Measurements from ENCODE around the gene SLCO2A1.

SLCO2A1 gene

DNA sequence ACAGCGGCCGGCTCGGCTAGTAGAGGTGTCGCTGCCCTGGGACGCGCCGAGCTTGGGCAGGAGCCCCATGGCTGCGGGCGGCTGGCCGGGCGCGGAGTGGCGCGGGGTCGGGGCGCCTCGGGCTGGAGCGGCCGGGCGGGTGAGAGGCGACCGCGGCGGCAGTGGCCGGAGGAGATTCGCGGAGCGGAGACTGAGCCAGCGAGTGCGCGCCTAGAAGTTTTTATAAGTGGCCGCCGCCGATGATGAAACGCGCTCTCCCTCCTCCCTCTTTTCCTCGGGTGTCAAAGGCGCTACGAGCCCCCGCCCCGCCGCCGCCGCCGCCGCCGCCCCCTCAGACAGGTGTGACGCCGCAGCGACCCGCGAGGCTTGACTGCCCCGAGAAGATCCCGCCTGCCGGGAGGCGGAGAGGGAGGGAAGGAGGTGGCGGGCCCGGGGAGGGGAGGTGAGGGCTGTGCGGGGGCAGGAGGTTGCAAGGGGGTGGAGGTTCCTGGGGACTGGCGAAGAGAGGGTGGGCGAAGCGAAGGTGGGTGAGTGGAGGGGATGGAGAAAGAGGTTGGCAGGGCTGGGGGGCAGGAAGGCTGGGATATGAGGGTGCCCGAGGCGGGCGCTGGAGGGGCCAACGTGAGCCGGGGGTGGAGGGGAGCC lies at the start of gene SLCO2A1:
Gene SLCO2A1 (minus strand): TSS at position 192 of the 645 bp plus-strand sequence. CDS start 123 bp downstream, at position 69.
- no peak for TF ChIP-seq ZFX (IDR thresholded peaks at IDR 0.05; ENCODE audit: borderline replicate concordance)
- TF ChIP-seq, protein P1, sequence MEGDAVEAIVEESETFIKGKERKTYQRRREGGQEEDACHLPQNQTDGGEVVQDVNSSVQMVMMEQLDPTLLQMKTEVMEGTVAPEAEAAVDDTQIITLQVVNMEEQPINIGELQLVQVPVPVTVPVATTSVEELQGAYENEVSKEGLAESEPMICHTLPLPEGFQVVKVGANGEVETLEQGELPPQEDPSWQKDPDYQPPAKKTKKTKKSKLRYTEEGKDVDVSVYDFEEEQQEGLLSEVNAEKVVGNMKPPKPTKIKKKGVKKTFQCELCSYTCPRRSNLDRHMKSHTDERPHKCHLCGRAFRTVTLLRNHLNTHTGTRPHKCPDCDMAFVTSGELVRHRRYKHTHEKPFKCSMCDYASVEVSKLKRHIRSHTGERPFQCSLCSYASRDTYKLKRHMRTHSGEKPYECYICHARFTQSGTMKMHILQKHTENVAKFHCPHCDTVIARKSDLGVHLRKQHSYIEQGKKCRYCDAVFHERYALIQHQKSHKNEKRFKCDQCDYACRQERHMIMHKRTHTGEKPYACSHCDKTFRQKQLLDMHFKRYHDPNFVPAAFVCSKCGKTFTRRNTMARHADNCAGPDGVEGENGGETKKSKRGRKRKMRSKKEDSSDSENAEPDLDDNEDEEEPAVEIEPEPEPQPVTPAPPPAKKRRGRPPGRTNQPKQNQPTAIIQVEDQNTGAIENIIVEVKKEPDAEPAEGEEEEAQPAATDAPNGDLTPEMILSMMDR (IDR thresholded peaks at IDR 0.05) = no peak
- H3K27ac ChIP-seq = no peak within 1 kb of the TSS

DNA sequence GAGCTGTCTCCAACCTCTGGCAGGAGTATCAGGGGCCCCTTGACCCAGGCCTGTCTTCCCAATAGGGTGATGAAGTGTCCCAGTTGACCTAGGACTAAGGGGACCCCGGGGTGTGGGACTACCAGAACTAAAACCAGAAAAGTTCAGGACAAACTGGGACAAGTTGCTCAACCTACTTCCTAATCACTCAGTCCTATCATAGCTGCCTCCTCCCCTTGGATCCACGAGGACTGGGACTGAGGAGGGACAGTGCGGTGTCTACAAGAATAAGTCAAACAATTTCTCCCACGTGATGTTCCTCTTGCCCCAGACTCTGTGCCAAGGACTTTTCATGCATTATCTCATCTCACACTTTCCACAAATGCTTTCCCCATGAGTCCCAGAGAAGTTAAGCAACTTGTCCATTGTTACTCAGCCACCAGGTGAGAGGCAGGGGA lies 49.4 kb upstream of the SLCO2A1 start:
- TF ChIP-seq ZFX (IDR thresholded peaks at IDR 0.05; ENCODE audit: borderline replicate concordance) = no peak
- no peak overlapping the region for H3K27ac ChIP-seq

DNA sequence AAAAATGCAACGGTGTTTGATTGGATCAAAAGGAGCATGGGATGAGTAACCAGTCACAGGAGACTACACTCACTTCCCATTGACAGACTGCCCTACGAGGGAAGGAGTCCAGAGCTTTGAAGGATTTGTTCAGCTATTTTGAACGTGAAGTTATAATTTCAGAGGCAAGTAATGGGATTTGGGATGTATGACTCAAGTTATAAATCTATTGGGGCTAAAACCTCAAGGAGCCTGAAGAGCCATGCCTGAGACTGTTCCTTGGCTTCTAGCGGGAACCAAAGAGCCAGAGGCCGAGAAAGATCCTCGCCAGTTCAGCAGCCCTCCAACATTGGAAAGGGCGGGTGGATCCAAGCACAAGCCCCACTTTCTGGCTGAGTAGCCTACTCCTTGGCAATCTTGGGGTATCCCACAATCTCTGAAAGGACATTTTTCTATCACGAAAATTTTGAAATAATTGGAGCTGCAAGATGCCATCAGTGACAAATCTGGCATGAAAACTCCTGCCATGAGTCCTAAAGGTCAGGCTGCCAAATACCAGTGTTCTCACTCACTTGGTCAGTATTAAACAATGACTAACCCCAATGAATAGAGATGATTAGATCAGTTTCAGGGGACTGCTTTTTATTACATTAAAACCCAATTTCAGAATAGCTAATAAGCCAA lies 48.6 kb upstream of the SLCO2A1 start:
- H3K27ac ChIP-seq = no peak overlapping the region
- TF ChIP-seq, protein P1 (IDR thresholded peaks at IDR 0.05) = no peak
- no peak for TF ChIP-seq ZFX (IDR thresholded peaks at IDR 0.05; ENCODE audit: borderline replicate concordance)

DNA sequence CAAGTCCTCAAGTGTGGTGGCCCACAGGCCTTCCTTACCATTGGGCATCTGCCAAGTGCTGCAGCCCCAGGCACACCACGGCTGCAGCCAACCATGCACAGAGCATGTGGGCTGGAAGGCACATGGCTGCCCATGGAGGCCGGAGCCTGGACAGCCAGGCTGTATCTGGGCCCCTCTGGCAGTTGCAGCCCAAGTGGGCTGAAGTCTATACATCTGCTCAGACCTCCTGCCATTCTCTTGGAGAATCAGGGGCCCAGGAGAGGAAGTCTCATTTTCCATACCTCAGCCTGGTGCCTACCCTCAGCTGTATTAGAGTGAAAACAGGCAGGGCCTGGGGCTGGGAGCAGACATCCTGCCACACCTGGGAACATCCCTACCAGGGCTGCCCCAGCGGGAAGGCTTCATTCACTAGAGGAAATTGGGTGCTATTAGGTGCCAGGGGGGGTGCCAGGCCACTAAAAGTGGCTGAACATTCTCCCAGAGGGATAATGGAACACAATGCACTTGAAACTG lies 48.0 kb upstream of the SLCO2A1 start:
- H3K27ac ChIP-seq = no peak overlapping the region
- TF ChIP-seq ZFX (IDR thresholded peaks at IDR 0.05; ENCODE audit: borderline replicate concordance) = no peak

DNA sequence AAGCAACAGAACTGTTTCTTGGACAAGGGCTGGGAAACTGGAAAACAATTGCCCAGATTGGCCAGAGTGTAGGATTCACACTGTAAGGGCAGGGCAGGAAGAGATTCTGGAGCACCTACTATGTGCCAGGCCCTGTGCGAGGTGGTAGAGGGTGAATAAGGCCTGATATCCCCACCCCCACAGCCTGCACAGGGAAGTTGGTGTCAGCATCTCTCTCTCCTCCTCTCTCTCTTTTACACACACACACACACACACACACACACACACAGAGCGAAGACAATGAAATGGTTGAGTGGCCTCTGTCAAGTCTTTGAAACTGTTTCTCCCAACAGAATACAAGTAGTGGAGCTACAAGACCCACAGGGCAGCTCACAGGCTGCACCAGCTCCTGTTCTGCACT lies 47.1 kb upstream of the SLCO2A1 start:
- TF ChIP-seq ZFX (IDR thresholded peaks at IDR 0.05; ENCODE audit: borderline replicate concordance) = no peak
- TF ChIP-seq, protein P1 (IDR thresholded peaks at IDR 0.05) = no peak

DNA sequence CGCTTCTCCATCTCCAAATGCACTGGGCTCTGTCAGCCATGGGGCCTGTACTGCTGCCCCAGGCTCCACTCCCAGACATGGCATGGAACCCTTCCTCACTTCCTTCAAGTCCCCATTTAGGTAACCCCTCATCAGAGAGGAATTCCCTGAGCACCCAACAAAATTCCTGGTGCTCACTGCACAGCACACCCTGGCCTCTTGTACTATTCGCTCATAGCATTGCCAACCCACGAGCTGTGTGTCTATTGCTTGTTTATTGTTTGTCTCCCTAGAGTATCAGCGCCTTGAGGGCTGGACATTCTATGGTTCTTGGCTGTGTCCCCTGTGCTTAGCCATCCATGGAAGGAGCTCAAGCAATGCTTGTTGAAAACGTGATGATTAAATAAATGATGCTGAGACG lies 46.1 kb upstream of the SLCO2A1 start:
- TF ChIP-seq, protein P1 (IDR thresholded peaks at IDR 0.05) = no peak
- TF ChIP-seq ZFX (IDR thresholded peaks at IDR 0.05; ENCODE audit: borderline replicate concordance) = no peak
- H3K27ac ChIP-seq = no peak overlapping the region

More for the DNA sequence above, 47.1 kb upstream of the SLCO2A1 start:
- no peak overlapping the region for H3K27ac ChIP-seq

DNA sequence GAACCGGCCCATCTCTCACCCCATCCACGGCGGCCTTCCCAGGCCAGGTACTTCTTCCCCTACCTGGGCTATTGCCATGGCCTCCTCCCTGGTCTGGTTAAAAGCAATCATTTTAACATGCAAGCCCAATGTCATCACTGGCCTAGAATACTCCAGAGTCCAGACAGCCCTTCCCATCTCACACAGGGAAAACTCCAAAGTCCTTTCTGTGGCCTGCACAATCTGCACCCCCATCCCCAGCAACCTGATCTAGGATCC lies 45.8 kb upstream of the SLCO2A1 start:
- H3K27ac ChIP-seq = no peak overlapping the region

More for the DNA sequence above, 45.8 kb upstream of the SLCO2A1 start:
- TF ChIP-seq, protein P1 (IDR thresholded peaks at IDR 0.05) = no peak
- TF ChIP-seq ZFX (IDR thresholded peaks at IDR 0.05; ENCODE audit: borderline replicate concordance) = no peak

Measured in 22Rv1 (cell line).